Prostate gland (tissue), 2 donors: ENCODE data around the gene UBE3D.

ENCODE experiments used
- POLR2A ChIP-seq: fragments of 450-650 bp; IDR thresholded peaks from one replicate; pipeline ENCODE4 v1.6.1; 2016; ENCODE audit warnings: antibody characterized with exemption, mild to moderate bottlenecking
- POLR2AphosphoS5 ChIP-seq: sonication (generic); formaldehyde crosslinking; IDR thresholded peaks from one replicate; pipeline ENCODE4 v1.6.1; 2017; ENCODE audit warnings: antibody characterized with exemption
- TF ChIP-seq, protein P1 (sequence below), 4 experiments: fragments of 200-600 bp in 2 of 4; fragments of 450-650 bp in 2 of 4; sonication (generic) in 2 of 4; IDR thresholded peaks; 1 replicate in 3 of 4; 2 replicates in 1 of 4; pipeline ENCODE4 v1.5.1; 2016 to 2019; ENCODE audit warnings: antibody characterized with exemption in 4 of 4, mild to moderate bottlenecking in 2 of 4, moderate library complexity in 2 of 4

DNA sequence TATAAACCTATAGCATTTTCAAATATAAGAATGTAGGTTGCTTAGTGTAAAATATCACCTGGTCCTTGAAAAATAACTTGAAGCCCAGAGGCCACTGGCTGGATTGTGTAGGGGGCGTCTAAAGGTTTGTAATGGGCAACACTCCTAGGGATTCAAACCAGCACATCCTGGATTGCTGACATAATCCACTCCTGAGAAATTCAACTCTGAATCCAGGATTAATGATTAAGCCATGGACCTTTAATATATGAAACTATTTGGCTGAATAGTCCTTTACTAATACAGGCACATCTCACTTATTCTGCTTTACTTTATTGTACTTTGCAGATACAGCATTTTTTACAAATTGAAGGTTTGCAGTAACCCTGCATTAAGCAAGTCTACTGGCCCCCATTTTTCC, 160.8 kb downstream of the UBE3D start:
- TF ChIP-seq, protein P1, sequence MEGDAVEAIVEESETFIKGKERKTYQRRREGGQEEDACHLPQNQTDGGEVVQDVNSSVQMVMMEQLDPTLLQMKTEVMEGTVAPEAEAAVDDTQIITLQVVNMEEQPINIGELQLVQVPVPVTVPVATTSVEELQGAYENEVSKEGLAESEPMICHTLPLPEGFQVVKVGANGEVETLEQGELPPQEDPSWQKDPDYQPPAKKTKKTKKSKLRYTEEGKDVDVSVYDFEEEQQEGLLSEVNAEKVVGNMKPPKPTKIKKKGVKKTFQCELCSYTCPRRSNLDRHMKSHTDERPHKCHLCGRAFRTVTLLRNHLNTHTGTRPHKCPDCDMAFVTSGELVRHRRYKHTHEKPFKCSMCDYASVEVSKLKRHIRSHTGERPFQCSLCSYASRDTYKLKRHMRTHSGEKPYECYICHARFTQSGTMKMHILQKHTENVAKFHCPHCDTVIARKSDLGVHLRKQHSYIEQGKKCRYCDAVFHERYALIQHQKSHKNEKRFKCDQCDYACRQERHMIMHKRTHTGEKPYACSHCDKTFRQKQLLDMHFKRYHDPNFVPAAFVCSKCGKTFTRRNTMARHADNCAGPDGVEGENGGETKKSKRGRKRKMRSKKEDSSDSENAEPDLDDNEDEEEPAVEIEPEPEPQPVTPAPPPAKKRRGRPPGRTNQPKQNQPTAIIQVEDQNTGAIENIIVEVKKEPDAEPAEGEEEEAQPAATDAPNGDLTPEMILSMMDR (IDR thresholded peaks at IDR 0.05): no peak
- TF ChIP-seq POLR2A (no peak), POLR2AphosphoS5 (no peak)
